ENCODE measurements around the gene GET4. TPM values are rescaled to one million over a fixed set of nuclear protein-coding genes. Genes with fewer than 3 reads are reported as not detected.
"Not testable (repeated sequence)": the region's sequence is repeated elsewhere in the genome, so short reads cannot be mapped to it uniquely, and the experiment has no call there.

Gene GET4
- total and polyA plus RNA-seq, 2 experiments from 2014 or later: 55.0 to 75.4 TPM

GRCh38 chr7:867406-868188 lies 8.8 kb upstream of the GET4 start:
- H3K36me3 ChIP-seq: peaks cover 37% of the 10 kb centered on the region
- H3K4me1 ChIP-seq (ENCODE audit: low read depth): no peaks in the 10 kb centered on the region
- TF ChIP-seq CTCF (IDR thresholded peaks at IDR 0.05; ENCODE audit: low read depth, low read length): no peak
- H3K9me3 ChIP-seq (ENCODE audit: low read depth): no peaks in the 10 kb centered on the region
- DNase-seq (ENCODE audit: low read depth in 1 of 2, low spot score in 1 of 2): no peak
- H3K27ac ChIP-seq: no peak overlapping the region
- H3K4me3 ChIP-seq: no peak overlapping the region
- H3K27me3 ChIP-seq: no peaks in the 10 kb centered on the region

- H3K4me1 ChIP-seq (ENCODE audit: low read depth): no peaks in the 10 kb centered on the region
- DNase-seq (ENCODE audit: low read depth in 1 of 2, low spot score in 1 of 2): no peak
- H3K4me3 ChIP-seq: no peak overlapping the region
- no peaks in the 10 kb centered on the region for H3K27me3 ChIP-seq
- peaks cover 38% of the 10 kb centered on the region for H3K36me3 ChIP-seq
- no peak for TF ChIP-seq CTCF (IDR thresholded peaks at IDR 0.05; ENCODE audit: low read depth, low read length)
- H3K9me3 ChIP-seq (ENCODE audit: low read depth): no peaks in the 10 kb centered on the region
- no peak overlapping the region for H3K27ac ChIP-seq
Observed at GRCh38 chr7:868189-868486, 8.2 kb upstream of the GET4 start.

- H3K36me3 ChIP-seq: peaks cover 30% of the 10 kb centered on the region
- H3K27me3 ChIP-seq: no peaks in the 10 kb centered on the region
- DNase-seq (ENCODE audit: low read depth in 1 of 2, low spot score in 1 of 2): no peak
- H3K9me3 ChIP-seq (ENCODE audit: low read depth): no peaks in the 10 kb centered on the region
- peak overlapping the region; percentile 6 for H3K27ac ChIP-seq
- H3K4me1 ChIP-seq (ENCODE audit: low read depth): peaks cover 9% of the 10 kb centered on the region
- TF ChIP-seq CTCF (IDR thresholded peaks at IDR 0.05; ENCODE audit: low read depth, low read length): no peak
- H3K4me3 ChIP-seq: no peak overlapping the region
Observed at GRCh38 chr7:869348-869747, 7.0 kb upstream of the GET4 start.

- H3K27me3 ChIP-seq: no peaks in the 10 kb centered on the region
- H3K4me1 ChIP-seq (ENCODE audit: low read depth): peaks cover 14% of the 10 kb centered on the region
- H3K36me3 ChIP-seq: peaks cover 18% of the 10 kb centered on the region
- H3K4me3 ChIP-seq: no peak overlapping the region
- no peak for DNase-seq (ENCODE audit: low read depth in 1 of 2, low spot score in 1 of 2)
- no peaks in the 10 kb centered on the region for H3K9me3 ChIP-seq (ENCODE audit: low read depth)
- TF ChIP-seq CTCF (IDR thresholded peaks at IDR 0.05; ENCODE audit: low read depth, low read length): no peak
- peak overlapping the region; percentile 85 for H3K27ac ChIP-seq
Observed at GRCh38 chr7:871900-872537, 4.3 kb upstream of the GET4 start.

- DNase-seq (ENCODE audit: low read depth in 1 of 2, low spot score in 1 of 2); H3K27me3 ChIP-seq; H3K9me3 ChIP-seq (ENCODE audit: low read depth); H3K4me3 ChIP-seq: not testable (repeated sequence)
- H3K36me3 ChIP-seq: peaks cover 18% of the 10 kb centered on the region
- peak overlapping the region; percentile 85 for H3K27ac ChIP-seq
- peaks cover 14% of the 10 kb centered on the region for H3K4me1 ChIP-seq (ENCODE audit: low read depth)
Observed at GRCh38 chr7:872685-873084, 3.7 kb upstream of the GET4 start.

- H3K4me3 ChIP-seq: no peak overlapping the region
- H3K27me3 ChIP-seq: no peaks in the 10 kb centered on the region
- TF ChIP-seq CTCF (IDR thresholded peaks at IDR 0.05; ENCODE audit: low read depth, low read length): peak; percentile 95
- no peaks in the 10 kb centered on the region for H3K9me3 ChIP-seq (ENCODE audit: low read depth)
- H3K4me1 ChIP-seq (ENCODE audit: low read depth): peaks cover 19% of the 10 kb centered on the region
- peak overlapping the region; percentile 85 for H3K27ac ChIP-seq
- DNase-seq (ENCODE audit: low read depth in 1 of 2, low spot score in 1 of 2): peak; percentile 87 to 88
- H3K36me3 ChIP-seq: peaks cover 18% of the 10 kb centered on the region
Observed at GRCh38 chr7:873367-874002, 2.9 kb upstream of the GET4 start.

Measured in cardiac muscle cell (in vitro differentiated cells and primary cell).